Hepatocyte (in vitro differentiated cells): Measurements from ENCODE around the gene TRAF3IP1. TPM values are rescaled to one million over a fixed set of nuclear protein-coding genes. Genes with fewer than 3 reads are reported as not detected.

ENCODE experiments used
- DNase-seq: peaks from one replicate; pipeline ENCODE4 v3.0.0-alpha.2; 2016; ENCODE audit warnings: low spot score
- H2AFZ ChIP-seq: fragments of 200-600 bp; sonication (generic); 2 replicates; pipeline ENCODE4 v1.6.0; 2016; ENCODE audit warnings: antibody characterized with exemption, mild to moderate bottlenecking
- H3K27ac ChIP-seq: fragments of 200-600 bp; sonication (generic); 2 replicates; pipeline ENCODE4 v1.5.1; 2016; ENCODE audit warnings: mild to moderate bottlenecking
- H3K27me3 ChIP-seq: fragments of 200-600 bp; sonication (generic); 2 replicates; pipeline ENCODE4 v1.6.1; 2016
- H3K36me3 ChIP-seq: fragments of 200-600 bp; sonication (generic); replicated peaks from 2 replicates; pipeline ENCODE4 v1.5.1; 2016; ENCODE audit warnings: low read depth; ENCODE audit not compliant: insufficient read depth
- H3K4me1 ChIP-seq: fragments of 200-600 bp; sonication (generic); 2 replicates; pipeline ENCODE4 v1.5.1; 2016; ENCODE audit warnings: mild to moderate bottlenecking, moderate library complexity; ENCODE audit not compliant: insufficient read depth
- H3K4me2 ChIP-seq: fragments of 200-600 bp; sonication (generic); 2 replicates; pipeline ENCODE4 v1.6.0; 2016
- H3K4me3 ChIP-seq: fragments of 200-600 bp; sonication (generic); 2 replicates; pipeline ENCODE4 v1.5.1; 2016; ENCODE audit warnings: mild to moderate bottlenecking
- H3K79me2 ChIP-seq: fragments of 200-600 bp; sonication (generic); 2 replicates; pipeline ENCODE4 v1.6.0; 2017; ENCODE audit warnings: mild to moderate bottlenecking
- H3K9me2 ChIP-seq: fragments of 200-600 bp; sonication (generic); replicated peaks from 2 replicates; pipeline ENCODE4 v1.6.0; 2017; ENCODE audit warnings: mild to moderate bottlenecking; ENCODE audit not compliant: insufficient read depth
- H3K9me3 ChIP-seq: fragments of 200-600 bp; sonication (generic); 2 replicates; pipeline ENCODE4 v1.5.1; 2016; ENCODE audit warnings: low read depth, mild to moderate bottlenecking
- H4K20me1 ChIP-seq: fragments of 200-600 bp; sonication (generic); 2 replicates; pipeline ENCODE4 v1.6.0; 2016; ENCODE audit warnings: mild to moderate bottlenecking; ENCODE audit not compliant: insufficient read depth, poor library complexity, severe bottlenecking
- CTCF ChIP-seq: fragments of 200-600 bp; sonication (generic); IDR thresholded peaks from 2 replicates; pipeline ENCODE4 v1.5.1; 2016; ENCODE audit warnings: antibody characterized with exemption, mild to moderate bottlenecking; ENCODE audit not compliant: poor library complexity
- EZH2 ChIP-seq: fragments of 200-600 bp; sonication (generic); IDR thresholded peaks from 2 replicates; pipeline ENCODE4 v1.6.1; 2016; ENCODE audit warnings: antibody characterized with exemption, mild to moderate bottlenecking, borderline replicate concordance
- EZH2phosphoT487 ChIP-seq: fragments of 200-600 bp; sonication (generic); IDR thresholded peaks from one replicate; pipeline ENCODE4 v1.6.1; 2018; ENCODE audit warnings: antibody characterized with exemption, mild to moderate bottlenecking, low read depth, moderate library complexity; ENCODE audit not compliant: unreplicated experiment, severe bottlenecking
- WGBS: methylation state at CpG from one replicate; pipeline ENCODE4 v1.1.6; 2016; ENCODE audit warnings: low lambda C conversion rate; ENCODE audit errors: missing lambda C conversion rate; 5-methylcytosine and 5-hydroxymethylcytosine counted together
- polyA plus RNA-seq: library from polyadenylated mRNA; unstranded; fragments of >200 nt; fragmentation: Nextera tagmentation; extraction: Ambion mirVana; gene quantifications from 2 replicates; pipeline ENCODE4 v1.2.1, GENCODE V29; 2016
- total RNA-seq: library from RNA; depleted of rRNA; stranded (reverse); fragments of >200 nt; gene quantifications from 2 replicates; pipeline ENCODE4 v1.2.3, GENCODE V29; 2014

Gene TRAF3IP1
- total and polyA plus RNA-seq, 2 experiments from 2014 or later: 9.0 to 9.1 TPM

GRCh38 chr2:238423561-238424312 lies 103.4 kb downstream of the TRAF3IP1 start:
- no peak overlapping the region for H2AFZ ChIP-seq
- no peaks in the 10 kb centered on the region for H3K27me3 ChIP-seq
- H3K36me3 ChIP-seq: no peaks in the 10 kb centered on the region
- peaks cover 18% of the 10 kb centered on the region for H3K79me2 ChIP-seq
- DNase-seq: no peak
- TF ChIP-seq EZH2phosphoT487 (no peak), EZH2 (no peak), CTCF (no peak)
- H3K4me1 ChIP-seq: peaks cover 38% of the 10 kb centered on the region
- H3K9me3 ChIP-seq: no peaks in the 10 kb centered on the region
- no peaks in the 10 kb centered on the region for H3K9me2 ChIP-seq
- H4K20me1 ChIP-seq: peaks cover 8% of the 10 kb centered on the region
- no peak overlapping the region for H3K4me2 ChIP-seq
- WGBS: 88% methylated on average over 7 of the region's 9 CpGs
- no peak overlapping the region for H3K4me3 ChIP-seq
- no peak overlapping the region for H3K27ac ChIP-seq

GRCh38 chr2:238424313-238424700 lies 104.0 kb downstream of the TRAF3IP1 start:
- Histone ChIP-seq H3K9me3 (no peaks in the 10 kb centered on the region), H3K4me2 (no peak overlapping the region), H3K27ac (no peak overlapping the region), H3K27me3 (no peaks in the 10 kb centered on the region), H3K4me3 (no peak overlapping the region), H3K9me2 (no peaks in the 10 kb centered on the region), H2AFZ (no peak overlapping the region), H4K20me1 (peaks cover 10% of the 10 kb centered on the region), H3K4me1 (peaks cover 41% of the 10 kb centered on the region), H3K79me2 (peaks cover 23% of the 10 kb centered on the region), H3K36me3 (no peaks in the 10 kb centered on the region)
- no peak for TF ChIP-seq CTCF
- 92% methylated on average over 3 of the region's 3 CpGs for WGBS
- no peak for DNase-seq

GRCh38 chr2:238425505-238425978 lies 105.2 kb downstream of the TRAF3IP1 start:
- Histone ChIP-seq H3K4me1 (peaks cover 38% of the 10 kb centered on the region), H3K9me3 (no peaks in the 10 kb centered on the region), H3K27ac (peak overlapping the region; percentile 99), H3K4me2 (peak overlapping the region; percentile 76), H3K4me3 (no peak overlapping the region), H3K27me3 (no peaks in the 10 kb centered on the region), H3K36me3 (no peaks in the 10 kb centered on the region), H2AFZ (no peak overlapping the region), H3K9me2 (no peaks in the 10 kb centered on the region), H4K20me1 (peaks cover 14% of the 10 kb centered on the region), H3K79me2 (peaks cover 36% of the 10 kb centered on the region)
- no peak for TF ChIP-seq EZH2phosphoT487
- TF ChIP-seq EZH2: no peak
- no peak for TF ChIP-seq CTCF
- DNase-seq: peak; percentile 2
- 81% methylated on average over 16 of the region's 16 CpGs for WGBS
